Astrocyte (in vitro differentiated cells and primary cell): ENCODE measurements around the gene LYSMD3. TPM values are rescaled to one million over a fixed set of nuclear protein-coding genes. Genes with fewer than 3 reads are reported as not detected.

Source experiments
- DNase-seq: peaks from one replicate; pipeline ENCODE4 v3.0.0-alpha.2; 2010; ENCODE audit warnings: low read depth
- FAIRE-seq: peaks from 2 replicates; lab custom pipeline; 2011; peaks lifted over from hg19 to GRCh38; lab: Jason Lieb, UNC
- H2AFZ ChIP-seq: 2 replicates; pipeline ENCODE4 v1.6.0; 2012; ENCODE audit warnings: low read depth, low read length, inconsistent platforms
- H3K27ac ChIP-seq: 2 replicates; pipeline ENCODE4 v1.5.1; 2011; ENCODE audit warnings: low read depth, low read length, inconsistent platforms
- H3K27me3 ChIP-seq: 2 replicates; pipeline ENCODE4 v1.6.0; 2011; ENCODE audit warnings: low read length, inconsistent platforms; ENCODE audit not compliant: insufficient read depth
- H3K36me3 ChIP-seq: 2 replicates; pipeline ENCODE4 v1.5.1; 2011; ENCODE audit warnings: low read length, inconsistent platforms; ENCODE audit not compliant: insufficient read depth
- H3K4me1 ChIP-seq: 2 replicates; pipeline ENCODE4 v1.5.1; 2011; ENCODE audit warnings: low read length, inconsistent platforms; ENCODE audit not compliant: insufficient read depth
- H3K4me2 ChIP-seq: 2 replicates; pipeline ENCODE4 v1.6.0; 2012; ENCODE audit warnings: low read length, inconsistent platforms
- H3K4me3 ChIP-seq: 2 replicates; pipeline ENCODE4 v1.5.1; 2011; ENCODE audit warnings: low read depth, mild to moderate bottlenecking, low read length, inconsistent platforms; ENCODE audit not compliant: insufficient read depth
- H3K79me2 ChIP-seq: 2 replicates; pipeline ENCODE4 v1.6.0; 2012; ENCODE audit warnings: mild to moderate bottlenecking, low read length, inconsistent platforms; ENCODE audit not compliant: insufficient read depth
- H3K9ac ChIP-seq: 2 replicates; pipeline ENCODE4 v1.6.0; 2012; ENCODE audit warnings: mild to moderate bottlenecking, low read length, inconsistent platforms
- H3K9me3 ChIP-seq: 2 replicates; pipeline ENCODE4 v1.5.1; 2012; ENCODE audit warnings: low read depth, mild to moderate bottlenecking, low read length, inconsistent platforms; ENCODE audit not compliant: insufficient read depth
- H4K20me1 ChIP-seq: 2 replicates; pipeline ENCODE4 v1.6.0; 2012; ENCODE audit warnings: low read length, inconsistent platforms; ENCODE audit not compliant: insufficient read depth
- H3K27ac Mint-ChIP-seq: one replicate; pipeline ENCODE4 v1.8.0; 2021; ENCODE audit warnings: mild to moderate bottlenecking, mixed read lengths; ENCODE audit not compliant: unreplicated experiment
- H3K27me3 Mint-ChIP-seq: one replicate; pipeline ENCODE4 v1.8.0; 2021; ENCODE audit warnings: low read depth, mixed read lengths; ENCODE audit not compliant: unreplicated experiment
- H3K36me3 Mint-ChIP-seq: one replicate; pipeline ENCODE4 v1.8.0; 2021; ENCODE audit warnings: low read depth, mixed read lengths; ENCODE audit not compliant: unreplicated experiment
- H3K4me1 Mint-ChIP-seq: one replicate; pipeline ENCODE4 v1.8.0; 2021; ENCODE audit warnings: low read depth, mixed read lengths; ENCODE audit not compliant: unreplicated experiment
- H3K4me3 Mint-ChIP-seq: one replicate; pipeline ENCODE4 v1.8.0; 2021; ENCODE audit warnings: mild to moderate bottlenecking, moderate library complexity, mixed read lengths; ENCODE audit not compliant: unreplicated experiment
- H3K9me3 Mint-ChIP-seq: one replicate; pipeline ENCODE4 v1.8.0; 2021; ENCODE audit warnings: mild to moderate bottlenecking, mixed read lengths; ENCODE audit not compliant: unreplicated experiment
- EZH2 ChIP-seq: IDR thresholded peaks from 2 replicates; pipeline ENCODE4 v1.6.1; 2012; ENCODE audit warnings: mild to moderate bottlenecking, low read length, inconsistent platforms; ENCODE audit not compliant: insufficient read depth
- total RNA-seq: library from RNA; stranded (reverse); gene quantifications from 2 replicates; pipeline ENCODE4 v1.2.1, GENCODE V29; 2021
- TF ChIP-seq, protein P1 (sequence below): IDR thresholded peaks from 2 replicates; pipeline ENCODE4 v1.5.1; 2011; ENCODE audit warnings: low read depth, mild to moderate bottlenecking, inconsistent platforms, low read length, moderate library complexity; ENCODE audit not compliant: insufficient read depth

The LYSMD3 gene
- total RNA-seq, 1 donor from 2014 or later, result 26.9 TPM

DNA sequence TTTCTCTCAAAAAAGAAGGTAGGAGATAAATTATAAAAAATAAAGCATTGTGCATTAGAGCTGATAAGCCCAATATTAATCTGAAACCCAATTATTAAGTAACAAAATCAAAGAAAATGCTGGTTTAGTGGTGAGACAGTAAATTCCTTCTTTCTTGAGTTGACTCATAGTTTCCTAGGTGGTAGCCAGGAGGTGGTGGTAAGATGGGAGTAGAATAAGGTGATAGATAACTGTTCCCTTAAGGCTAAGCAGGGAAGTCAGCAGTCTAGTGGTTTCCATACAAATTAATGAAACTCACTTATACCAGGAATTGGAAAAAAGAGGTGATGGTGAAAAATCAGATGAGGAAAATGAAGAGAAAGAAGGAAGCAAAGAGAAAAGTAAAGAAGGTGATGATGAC lies 23.2 kb downstream of the LYSMD3 start:
- H3K36me3 ChIP-seq, result no peaks in the 10 kb centered on the region
- FAIRE-seq, result no peak
- H3K9me3 ChIP-seq, result no peaks in the 10 kb centered on the region

DNA sequence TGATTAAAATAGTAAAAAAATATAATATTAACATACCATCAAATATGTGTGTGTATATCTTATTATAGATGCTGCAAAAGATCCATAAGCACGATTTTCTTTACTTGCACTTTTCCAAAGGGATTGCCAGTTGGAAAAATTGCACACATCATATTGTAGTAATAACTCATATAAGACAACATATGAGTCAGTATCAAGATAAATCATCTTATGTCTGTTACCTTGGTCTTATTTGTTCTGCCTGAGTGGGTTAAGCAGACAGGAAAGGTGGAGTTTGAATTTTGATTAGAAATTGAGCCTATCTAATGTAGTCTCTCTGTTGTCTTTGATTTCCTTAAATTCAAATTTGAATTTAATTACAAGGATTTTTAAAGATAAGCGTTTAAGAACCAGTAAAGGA lies 24.6 kb downstream of the LYSMD3 start:
- no peak overlapping the region for H3K4me3 ChIP-seq
- H3K9me3 ChIP-seq, result no peaks in the 10 kb centered on the region
- no peaks in the 10 kb centered on the region for H3K36me3 Mint-ChIP-seq
- no peak for DNase-seq
- H3K9ac ChIP-seq, result no peak overlapping the region
- H2AFZ ChIP-seq, result no peak overlapping the region
- H3K36me3 ChIP-seq, result no peaks in the 10 kb centered on the region
- FAIRE-seq, result no peak
- no peak overlapping the region for H3K4me3 Mint-ChIP-seq
- no peaks in the 10 kb centered on the region for H3K4me1 Mint-ChIP-seq
- no peaks in the 10 kb centered on the region for H3K79me2 ChIP-seq
- TF ChIP-seq EZH2, result no peak
- TF ChIP-seq, protein P1, sequence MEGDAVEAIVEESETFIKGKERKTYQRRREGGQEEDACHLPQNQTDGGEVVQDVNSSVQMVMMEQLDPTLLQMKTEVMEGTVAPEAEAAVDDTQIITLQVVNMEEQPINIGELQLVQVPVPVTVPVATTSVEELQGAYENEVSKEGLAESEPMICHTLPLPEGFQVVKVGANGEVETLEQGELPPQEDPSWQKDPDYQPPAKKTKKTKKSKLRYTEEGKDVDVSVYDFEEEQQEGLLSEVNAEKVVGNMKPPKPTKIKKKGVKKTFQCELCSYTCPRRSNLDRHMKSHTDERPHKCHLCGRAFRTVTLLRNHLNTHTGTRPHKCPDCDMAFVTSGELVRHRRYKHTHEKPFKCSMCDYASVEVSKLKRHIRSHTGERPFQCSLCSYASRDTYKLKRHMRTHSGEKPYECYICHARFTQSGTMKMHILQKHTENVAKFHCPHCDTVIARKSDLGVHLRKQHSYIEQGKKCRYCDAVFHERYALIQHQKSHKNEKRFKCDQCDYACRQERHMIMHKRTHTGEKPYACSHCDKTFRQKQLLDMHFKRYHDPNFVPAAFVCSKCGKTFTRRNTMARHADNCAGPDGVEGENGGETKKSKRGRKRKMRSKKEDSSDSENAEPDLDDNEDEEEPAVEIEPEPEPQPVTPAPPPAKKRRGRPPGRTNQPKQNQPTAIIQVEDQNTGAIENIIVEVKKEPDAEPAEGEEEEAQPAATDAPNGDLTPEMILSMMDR, result no peak
- H3K4me2 ChIP-seq, result no peak overlapping the region
- H3K27ac ChIP-seq, result no peak overlapping the region
- no peak overlapping the region for H3K27ac Mint-ChIP-seq
- no peaks in the 10 kb centered on the region for H3K27me3 Mint-ChIP-seq
- no peaks in the 10 kb centered on the region for H3K27me3 ChIP-seq
- no peaks in the 10 kb centered on the region for H3K4me1 ChIP-seq
- H4K20me1 ChIP-seq, result no peaks in the 10 kb centered on the region
- no peaks in the 10 kb centered on the region for H3K9me3 Mint-ChIP-seq

More for the DNA sequence above, 23.2 kb downstream of the LYSMD3 start:
- peak; percentile 64 for DNase-seq
- Histone ChIP-seq H4K20me1 (no peaks in the 10 kb centered on the region), H3K4me1 (no peaks in the 10 kb centered on the region), H3K79me2 (no peaks in the 10 kb centered on the region), H3K27ac (no peak overlapping the region), H2AFZ (no peak overlapping the region), H3K27me3 (no peaks in the 10 kb centered on the region), H3K9ac (no peak overlapping the region), H3K4me2 (no peak overlapping the region), H3K4me3 (no peak overlapping the region)
- Mint-ChIP-seq H3K36me3 (no peaks in the 10 kb centered on the region), H3K4me3 (no peak overlapping the region), H3K9me3 (no peaks in the 10 kb centered on the region), H3K4me1 (no peaks in the 10 kb centered on the region), H3K27ac (no peak overlapping the region), H3K27me3 (no peaks in the 10 kb centered on the region)
- TF ChIP-seq, protein P1, result no peak
- no peak for TF ChIP-seq EZH2

GRCh38 chr5:90503596-90503995 lies 25.8 kb downstream of the LYSMD3 start:
- Mint-ChIP-seq H3K27ac (no peak overlapping the region), H3K36me3 (no peaks in the 10 kb centered on the region), H3K9me3 (no peaks in the 10 kb centered on the region), H3K4me3 (no peak overlapping the region), H3K4me1 (no peaks in the 10 kb centered on the region), H3K27me3 (no peaks in the 10 kb centered on the region)
- FAIRE-seq (no peak), DNase-seq (no peak)
- no peak overlapping the region for H2AFZ ChIP-seq
- no peak overlapping the region for H3K4me3 ChIP-seq
- H3K4me1 ChIP-seq, result no peaks in the 10 kb centered on the region
- H4K20me1 ChIP-seq, result no peaks in the 10 kb centered on the region
- no peak overlapping the region for H3K4me2 ChIP-seq
- H3K9ac ChIP-seq, result no peak overlapping the region
- no peaks in the 10 kb centered on the region for H3K27me3 ChIP-seq
- TF ChIP-seq EZH2, result no peak
- TF ChIP-seq, protein P1, result no peak
- H3K27ac ChIP-seq, result no peak overlapping the region
- no peaks in the 10 kb centered on the region for H3K36me3 ChIP-seq
- no peaks in the 10 kb centered on the region for H3K9me3 ChIP-seq
- H3K79me2 ChIP-seq, result no peaks in the 10 kb centered on the region
